ENCODE results near the gene STIM1.

Gene STIM1

GRCh38 chr11:3906166-3906565, 50.7 kb downstream of the STIM1 start:
- Histone ChIP-seq H2BK5ac (ENCODE audit: low read length) (no peak overlapping the region), H2AK5ac (ENCODE audit: low read length) (no peak overlapping the region), H3K4ac (ENCODE audit: low read depth, low read length) (no peak overlapping the region), H3K27ac (ENCODE audit: low read depth, low read length) (no peak overlapping the region), H3K9ac (ENCODE audit: low read length) (no peak overlapping the region), H3K36me3 (ENCODE audit: control insufficient read depth, insufficient read depth, low read length) (no peaks in the 10 kb centered on the region), H3K79me2 (ENCODE audit: control insufficient read depth, insufficient read depth, low read length) (no peaks in the 10 kb centered on the region), H3K4me2 (ENCODE audit: low read length) (no peak overlapping the region), H2BK120ac (ENCODE audit: low read depth, low read length) (no peak overlapping the region), H2BK15ac (replicated peaks; ENCODE audit: low read depth) (no peak overlapping the region), H3K4me1 (ENCODE audit: control insufficient read depth, low read depth, low read length) (no peaks in the 10 kb centered on the region), H3K56ac (ENCODE audit: low read length) (no peak overlapping the region), H3K18ac (ENCODE audit: low read length) (no peak overlapping the region), H3K27me3 (ENCODE audit: insufficient read depth, low read length, poor library complexity) (no peaks in the 10 kb centered on the region), H3K23ac (ENCODE audit: low read length) (no peak overlapping the region), H4K5ac (ENCODE audit: low read length) (no peak overlapping the region), H3K79me1 (ENCODE audit: low read length) (no peaks in the 10 kb centered on the region), H3K4me3 (ENCODE audit: low read length) (no peak overlapping the region), H4K8ac (ENCODE audit: low read depth, low read length) (no peak overlapping the region)
- no peak for DNase-seq
- WGBS (ENCODE audit: extremely low coverage, insufficient coverage, low lambda C conversion rate) = no CpG with 5 or more reads among the region's 2 CpGs

- H2BK120ac ChIP-seq (ENCODE audit: low read depth, low read length) = no peak overlapping the region
- H3K4me1 ChIP-seq (ENCODE audit: control insufficient read depth, low read depth, low read length) = no peaks in the 10 kb centered on the region
- no peak overlapping the region for H3K9ac ChIP-seq (ENCODE audit: low read length)
- H3K18ac ChIP-seq (ENCODE audit: low read length) = no peak overlapping the region
- H3K79me2 ChIP-seq (ENCODE audit: control insufficient read depth, insufficient read depth, low read length) = no peaks in the 10 kb centered on the region
- no peak overlapping the region for H3K23ac ChIP-seq (ENCODE audit: low read length)
- H2BK15ac ChIP-seq (replicated peaks; ENCODE audit: low read depth) = no peak overlapping the region
- no peak overlapping the region for H2BK5ac ChIP-seq (ENCODE audit: low read length)
- no peak overlapping the region for H2AK5ac ChIP-seq (ENCODE audit: low read length)
- H3K4me2 ChIP-seq (ENCODE audit: low read length) = no peak overlapping the region
- no peaks in the 10 kb centered on the region for H3K79me1 ChIP-seq (ENCODE audit: low read length)
- no peak overlapping the region for H3K4me3 ChIP-seq (ENCODE audit: low read length)
- no peak overlapping the region for H4K8ac ChIP-seq (ENCODE audit: low read depth, low read length)
- WGBS (ENCODE audit: extremely low coverage, insufficient coverage, low lambda C conversion rate) = no CpG with 5 or more reads among the region's 2 CpGs
- no peak overlapping the region for H3K4ac ChIP-seq (ENCODE audit: low read depth, low read length)
- DNase-seq = no peak
- no peak overlapping the region for H3K56ac ChIP-seq (ENCODE audit: low read length)
- no peak overlapping the region for H3K27ac ChIP-seq (ENCODE audit: low read depth, low read length)
- no peak overlapping the region for H4K5ac ChIP-seq (ENCODE audit: low read length)
- no peaks in the 10 kb centered on the region for H3K36me3 ChIP-seq (ENCODE audit: control insufficient read depth, insufficient read depth, low read length)
- no peaks in the 10 kb centered on the region for H3K27me3 ChIP-seq (ENCODE audit: insufficient read depth, low read length, poor library complexity)
Measured at GRCh38 chr11:3907590-3907989, 52.1 kb downstream of the STIM1 start.

GRCh38 chr11:3909901-3910300, 54.4 kb downstream of the STIM1 start:
- no peaks in the 10 kb centered on the region for H3K79me1 ChIP-seq (ENCODE audit: low read length)
- no peak overlapping the region for H4K5ac ChIP-seq (ENCODE audit: low read length)
- H3K27me3 ChIP-seq (ENCODE audit: insufficient read depth, low read length, poor library complexity) = no peaks in the 10 kb centered on the region
- H3K9ac ChIP-seq (ENCODE audit: low read length) = no peak overlapping the region
- no peak overlapping the region for H3K27ac ChIP-seq (ENCODE audit: low read depth, low read length)
- no peak overlapping the region for H4K8ac ChIP-seq (ENCODE audit: low read depth, low read length)
- no peaks in the 10 kb centered on the region for H3K79me2 ChIP-seq (ENCODE audit: control insufficient read depth, insufficient read depth, low read length)
- H2AK5ac ChIP-seq (ENCODE audit: low read length) = no peak overlapping the region
- no peak overlapping the region for H3K23ac ChIP-seq (ENCODE audit: low read length)
- H3K4me2 ChIP-seq (ENCODE audit: low read length) = no peak overlapping the region
- no peak overlapping the region for H2BK15ac ChIP-seq (replicated peaks; ENCODE audit: low read depth)
- no peaks in the 10 kb centered on the region for H3K36me3 ChIP-seq (ENCODE audit: control insufficient read depth, insufficient read depth, low read length)
- H3K18ac ChIP-seq (ENCODE audit: low read length) = no peak overlapping the region
- no peak overlapping the region for H3K4me3 ChIP-seq (ENCODE audit: low read length)
- H3K4me1 ChIP-seq (ENCODE audit: control insufficient read depth, low read depth, low read length) = no peaks in the 10 kb centered on the region
- no peak overlapping the region for H3K4ac ChIP-seq (ENCODE audit: low read depth, low read length)
- WGBS (ENCODE audit: extremely low coverage, insufficient coverage, low lambda C conversion rate) = no CpG with 5 or more reads among the region's 3 CpGs
- no peak overlapping the region for H2BK5ac ChIP-seq (ENCODE audit: low read length)
- no peak overlapping the region for H3K56ac ChIP-seq (ENCODE audit: low read length)
- no peak for DNase-seq
- H2BK120ac ChIP-seq (ENCODE audit: low read depth, low read length) = no peak overlapping the region

- no peak overlapping the region for H3K56ac ChIP-seq (ENCODE audit: low read length)
- H3K4me2 ChIP-seq (ENCODE audit: low read length) = no peak overlapping the region
- H3K4ac ChIP-seq (ENCODE audit: low read depth, low read length) = no peak overlapping the region
- no peak overlapping the region for H3K9ac ChIP-seq (ENCODE audit: low read length)
- H3K4me3 ChIP-seq (ENCODE audit: low read length) = no peak overlapping the region
- no peaks in the 10 kb centered on the region for H3K36me3 ChIP-seq (ENCODE audit: control insufficient read depth, insufficient read depth, low read length)
- no CpG with 5 or more reads among the region's 3 CpGs for WGBS (ENCODE audit: extremely low coverage, insufficient coverage, low lambda C conversion rate)
- H2AK5ac ChIP-seq (ENCODE audit: low read length) = no peak overlapping the region
- H3K23ac ChIP-seq (ENCODE audit: low read length) = no peak overlapping the region
- H3K18ac ChIP-seq (ENCODE audit: low read length) = no peak overlapping the region
- no peak overlapping the region for H4K8ac ChIP-seq (ENCODE audit: low read depth, low read length)
- no peak overlapping the region for H2BK15ac ChIP-seq (replicated peaks; ENCODE audit: low read depth)
- DNase-seq = no peak
- H3K79me2 ChIP-seq (ENCODE audit: control insufficient read depth, insufficient read depth, low read length) = no peaks in the 10 kb centered on the region
- no peak overlapping the region for H3K27ac ChIP-seq (ENCODE audit: low read depth, low read length)
- H4K5ac ChIP-seq (ENCODE audit: low read length) = no peak overlapping the region
- no peaks in the 10 kb centered on the region for H3K27me3 ChIP-seq (ENCODE audit: insufficient read depth, low read length, poor library complexity)
- H3K4me1 ChIP-seq (ENCODE audit: control insufficient read depth, low read depth, low read length) = no peaks in the 10 kb centered on the region
- H2BK120ac ChIP-seq (ENCODE audit: low read depth, low read length) = no peak overlapping the region
- no peak overlapping the region for H2BK5ac ChIP-seq (ENCODE audit: low read length)
- H3K79me1 ChIP-seq (ENCODE audit: low read length) = no peaks in the 10 kb centered on the region
Measured at GRCh38 chr11:3911908-3912505, 56.5 kb downstream of the STIM1 start.

- Histone ChIP-seq H3K27me3 (ENCODE audit: insufficient read depth, low read length, poor library complexity) (no peaks in the 10 kb centered on the region), H3K9ac (ENCODE audit: low read length) (no peak overlapping the region), H3K36me3 (ENCODE audit: control insufficient read depth, insufficient read depth, low read length) (no peaks in the 10 kb centered on the region), H3K79me1 (ENCODE audit: low read length) (no peaks in the 10 kb centered on the region), H4K8ac (ENCODE audit: low read depth, low read length) (no peak overlapping the region), H3K4me3 (ENCODE audit: low read length) (no peak overlapping the region), H4K5ac (ENCODE audit: low read length) (no peak overlapping the region), H3K27ac (ENCODE audit: low read depth, low read length) (no peak overlapping the region), H3K56ac (ENCODE audit: low read length) (no peak overlapping the region), H3K4ac (ENCODE audit: low read depth, low read length) (no peak overlapping the region), H3K4me2 (ENCODE audit: low read length) (no peak overlapping the region), H3K79me2 (ENCODE audit: control insufficient read depth, insufficient read depth, low read length) (no peaks in the 10 kb centered on the region), H3K23ac (ENCODE audit: low read length) (no peak overlapping the region), H3K4me1 (ENCODE audit: control insufficient read depth, low read depth, low read length) (no peaks in the 10 kb centered on the region), H3K18ac (ENCODE audit: low read length) (no peak overlapping the region), H2BK5ac (ENCODE audit: low read length) (no peak overlapping the region), H2BK15ac (replicated peaks; ENCODE audit: low read depth) (no peak overlapping the region), H2BK120ac (ENCODE audit: low read depth, low read length) (no peak overlapping the region), H2AK5ac (ENCODE audit: low read length) (no peak overlapping the region)
- no peak for DNase-seq
- no CpG with 5 or more reads among the region's 5 CpGs for WGBS (ENCODE audit: extremely low coverage, insufficient coverage, low lambda C conversion rate)
Measured at GRCh38 chr11:3913921-3914320, 58.5 kb downstream of the STIM1 start.

GRCh38 chr11:3914805-3915204, 59.3 kb downstream of the STIM1 start:
- Histone ChIP-seq H3K79me1 (ENCODE audit: low read length) (no peaks in the 10 kb centered on the region), H4K5ac (ENCODE audit: low read length) (no peak overlapping the region), H3K4me2 (ENCODE audit: low read length) (no peak overlapping the region), H3K4me1 (ENCODE audit: control insufficient read depth, low read depth, low read length) (no peaks in the 10 kb centered on the region), H3K4me3 (ENCODE audit: low read length) (no peak overlapping the region), H3K27ac (ENCODE audit: low read depth, low read length) (no peak overlapping the region), H3K36me3 (ENCODE audit: control insufficient read depth, insufficient read depth, low read length) (no peaks in the 10 kb centered on the region), H3K4ac (ENCODE audit: low read depth, low read length) (no peak overlapping the region), H3K9ac (ENCODE audit: low read length) (no peak overlapping the region), H3K23ac (ENCODE audit: low read length) (no peak overlapping the region), H2BK5ac (ENCODE audit: low read length) (no peak overlapping the region), H3K56ac (ENCODE audit: low read length) (no peak overlapping the region), H3K18ac (ENCODE audit: low read length) (no peak overlapping the region), H4K8ac (ENCODE audit: low read depth, low read length) (no peak overlapping the region), H2BK120ac (ENCODE audit: low read depth, low read length) (no peak overlapping the region), H3K79me2 (ENCODE audit: control insufficient read depth, insufficient read depth, low read length) (no peaks in the 10 kb centered on the region), H2AK5ac (ENCODE audit: low read length) (no peak overlapping the region), H2BK15ac (replicated peaks; ENCODE audit: low read depth) (no peak overlapping the region), H3K27me3 (ENCODE audit: insufficient read depth, low read length, poor library complexity) (no peaks in the 10 kb centered on the region)
- WGBS (ENCODE audit: extremely low coverage, insufficient coverage, low lambda C conversion rate) = no CpG with 5 or more reads among the region's 1 CpG
- no peak for DNase-seq

Data from mesendoderm (in vitro differentiated cells).